Inflammatory macrophage (primary cell): ENCODE measurements around the gene IMMT.
A peak's percentile ranks its signal among the peaks of the same experiment; 100 is the strongest.
"Not testable (repeated sequence)": the region's sequence is repeated elsewhere in the genome, so short reads cannot be mapped to it uniquely, and the experiment has no call there.

Experiments used
- DNase-seq, 2 donors: peaks; one replicate each; pipeline ENCODE4 v3.0.0-alpha.2; 2020 to 2022
- total RNA-seq, 18 experiments: gene quantifications; one replicate each; lab custom pipeline; 2026; ENCODE audit warnings: mixed read lengths in 6 of 18, inconsistent platforms in 2 of 18; lab: John Stamatoyannopoulos, UW

IMMT gene
- 74.0 to 178 (median 151) reads per million in 18 experiments for total RNA-seq

DNA sequence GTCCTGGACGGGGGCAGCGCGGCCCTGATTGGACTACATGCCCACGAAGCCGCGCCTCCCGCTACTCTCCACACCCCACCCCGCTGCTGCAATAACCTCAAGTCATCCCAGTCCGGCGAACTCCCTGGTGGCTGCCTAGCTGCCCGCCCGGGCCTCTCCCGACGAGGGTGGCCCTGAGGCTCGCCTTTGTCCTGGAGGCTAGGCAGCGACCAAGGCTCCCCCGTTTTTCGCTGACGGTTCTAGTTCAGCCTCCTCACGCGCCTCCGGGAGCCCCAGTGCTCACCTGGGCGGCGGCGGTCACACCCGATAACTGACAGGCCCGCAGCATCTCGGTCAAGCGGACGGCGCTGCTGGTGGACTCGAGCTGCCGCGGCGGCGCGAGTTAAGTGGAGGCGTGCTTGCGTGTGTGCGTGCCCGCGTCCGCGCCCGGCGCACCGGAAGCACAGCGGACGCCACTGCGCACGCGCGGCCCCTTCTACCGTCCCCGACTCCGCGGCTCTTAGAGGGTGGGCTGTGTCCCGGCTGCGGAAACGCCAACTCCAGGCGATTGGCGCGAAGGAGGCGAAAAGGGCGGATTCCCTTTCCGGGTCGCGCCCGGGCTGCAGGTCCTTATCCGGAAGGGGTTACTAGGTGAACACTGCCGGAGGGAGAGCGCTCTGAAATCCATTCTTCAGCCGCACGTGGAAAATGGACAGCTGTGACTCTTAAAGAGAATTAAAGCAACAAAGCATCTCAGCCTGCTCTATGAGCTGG lies at the start of gene IMMT:
TSS of gene IMMT (minus strand) at position 408 of the 753 bp plus-strand sequence. CDS start at position 328, 80 bp downstream.
- DNase-seq = peak; percentile 98

DNA sequence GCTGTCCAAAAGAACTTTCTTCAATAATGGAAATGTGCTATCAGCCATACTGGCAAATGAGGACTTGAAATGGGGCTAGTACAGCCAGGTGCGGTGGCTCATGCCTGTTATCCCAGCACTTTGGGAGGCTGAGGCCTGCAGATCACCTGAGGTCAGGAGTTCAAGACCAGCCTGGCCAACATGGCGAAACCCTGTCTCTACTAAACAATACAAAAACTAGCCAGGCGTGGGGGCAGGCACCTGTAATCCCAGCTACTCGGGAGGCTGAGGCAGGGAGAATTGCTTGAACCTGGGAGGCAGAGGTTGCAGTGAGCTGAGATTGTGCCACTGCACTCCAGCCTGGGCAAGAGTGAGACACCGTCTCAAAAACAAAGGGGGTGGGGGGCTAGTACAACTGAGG lies 49.5 kb upstream of the IMMT start:
- DNase-seq = not testable (repeated sequence)

DNA sequence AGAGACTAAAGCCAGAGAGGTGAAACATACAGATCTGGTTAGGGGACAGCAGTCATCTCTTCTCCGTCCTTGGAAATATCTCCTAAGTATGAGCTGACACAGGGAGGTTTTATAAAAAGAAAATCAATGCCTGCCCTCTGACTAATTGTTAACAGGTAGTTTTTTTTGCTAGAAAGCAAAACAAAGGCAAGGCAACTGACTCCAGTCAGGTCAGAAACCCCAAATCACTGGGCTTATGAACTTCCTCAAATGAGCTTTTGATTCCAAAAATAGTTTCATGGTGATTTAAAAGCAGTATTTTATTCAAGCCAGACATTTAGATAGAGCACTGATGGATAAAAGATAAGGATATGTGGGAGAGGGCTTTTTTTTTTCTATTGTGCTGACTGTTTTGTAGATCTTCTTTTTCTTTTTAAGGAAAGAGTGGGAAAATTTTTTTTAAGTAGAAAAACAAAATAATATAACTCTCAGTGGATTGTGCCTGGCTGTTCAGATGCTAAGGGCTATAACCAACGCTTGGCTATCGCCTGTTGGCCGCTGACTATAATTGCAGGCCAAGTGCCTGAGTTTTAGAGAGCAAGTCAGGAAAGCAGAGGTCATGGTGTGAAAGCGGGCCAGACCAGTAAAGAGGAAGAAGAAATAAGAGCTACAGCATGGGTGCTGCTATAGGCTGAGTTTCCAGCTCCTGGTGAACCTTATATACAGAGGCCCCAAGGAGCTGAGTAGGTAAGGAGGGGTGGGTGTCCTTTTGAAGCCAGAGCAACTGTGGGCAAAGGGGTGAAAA lies 48.9 kb upstream of the IMMT start:
- DNase-seq = peak; percentile 14 to 43

DNA sequence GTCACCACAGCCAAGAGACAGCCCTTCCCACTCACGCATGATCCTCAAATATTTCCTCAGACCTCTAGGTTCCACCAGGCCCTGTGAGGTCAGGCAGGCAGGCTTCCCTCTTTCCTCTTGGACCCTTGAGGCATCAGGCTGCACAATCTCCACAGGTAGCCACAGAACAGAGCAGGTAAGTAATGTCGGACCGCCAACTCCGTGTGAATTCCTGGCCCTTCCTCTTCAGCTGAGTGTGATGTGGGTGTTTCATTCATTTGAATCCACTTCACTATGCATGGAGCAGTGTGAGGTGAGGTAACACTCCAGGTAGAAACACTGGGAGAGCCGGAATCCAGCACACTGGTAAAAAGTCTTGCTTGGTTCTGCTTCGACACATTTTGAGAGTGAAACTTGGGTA lies 48.0 kb upstream of the IMMT start:
- peak in 1 of 2 donors; percentile 51 for DNase-seq

DNA sequence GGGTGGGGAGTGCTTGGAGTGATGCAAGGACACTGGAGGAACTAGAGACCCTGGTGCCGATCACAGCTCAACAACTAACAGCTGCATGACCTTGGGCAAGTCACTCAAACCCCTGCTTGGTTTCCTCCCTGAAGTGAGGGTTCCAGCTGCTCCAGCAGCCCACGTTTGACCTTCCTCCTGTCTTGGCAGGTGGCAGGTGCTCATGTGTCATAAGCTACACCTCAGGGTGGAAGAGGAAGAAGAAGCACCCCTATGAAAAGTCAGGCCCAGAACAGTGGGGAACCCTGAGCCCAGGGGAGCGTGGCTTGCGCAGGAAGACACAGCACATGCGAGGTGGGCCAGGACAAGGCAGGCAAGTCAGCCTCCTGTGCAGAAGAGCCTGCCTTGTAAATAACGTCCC lies 46.3 kb upstream of the IMMT start:
- no peak for DNase-seq

DNA sequence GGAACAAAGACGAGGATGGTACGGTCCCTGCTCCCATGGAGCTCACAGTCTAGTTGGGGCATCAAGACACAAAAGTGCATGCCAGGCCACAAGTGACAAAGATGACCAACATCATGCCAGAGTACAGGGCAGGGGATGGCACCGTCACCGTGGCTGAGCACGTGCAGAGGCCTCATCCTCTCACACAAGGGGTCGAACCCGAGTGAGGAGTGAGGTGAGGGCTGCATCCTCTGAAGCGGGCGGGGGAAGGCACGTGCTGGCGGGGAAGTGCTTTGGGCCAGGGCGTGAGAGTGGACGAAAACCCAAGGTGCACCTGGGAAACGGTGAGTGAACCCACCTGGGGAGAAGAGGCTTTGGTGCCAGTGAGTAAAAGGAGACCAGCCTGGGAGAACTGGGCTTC lies 45.0 kb upstream of the IMMT start:
- DNase-seq = no peak

DNA sequence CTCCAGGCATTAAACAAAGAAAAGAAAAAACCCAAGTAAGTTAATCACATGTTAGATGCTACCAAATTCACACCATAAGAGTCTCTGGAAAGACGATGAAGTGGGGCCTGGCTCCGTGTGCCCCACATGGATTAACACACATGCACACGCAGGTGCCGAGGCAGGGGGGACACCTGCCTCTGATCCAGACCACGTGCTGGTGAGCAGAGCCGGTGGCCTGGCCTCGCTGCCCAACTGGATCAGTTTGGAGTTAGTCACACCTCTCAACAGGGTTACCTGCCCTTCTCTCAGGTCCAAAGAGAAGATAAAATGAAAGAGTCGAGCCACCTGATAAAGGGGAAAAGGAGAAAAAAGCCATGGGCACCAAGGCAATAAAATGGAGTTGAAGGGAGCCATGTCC lies 44.5 kb upstream of the IMMT start:
- DNase-seq = no peak

DNA sequence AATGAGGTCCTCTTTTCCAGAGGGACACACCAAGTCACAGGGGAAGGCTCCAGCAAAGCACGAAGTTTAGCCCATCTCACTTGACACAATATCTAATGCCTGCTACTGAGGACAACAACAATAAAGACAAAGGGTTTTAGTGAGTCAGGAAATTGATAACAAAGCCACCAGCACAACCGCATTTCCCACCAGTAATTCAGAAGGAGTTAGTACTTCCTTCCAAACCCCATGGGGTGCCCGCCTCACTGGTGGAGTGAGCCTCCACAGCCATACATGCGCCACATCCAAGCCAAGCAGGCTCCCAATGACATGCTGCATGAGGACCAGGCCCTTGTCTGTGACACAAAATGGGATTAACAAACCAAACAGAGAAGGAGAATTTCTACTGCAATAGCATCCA lies 44.1 kb upstream of the IMMT start:
- no peak for DNase-seq

DNA sequence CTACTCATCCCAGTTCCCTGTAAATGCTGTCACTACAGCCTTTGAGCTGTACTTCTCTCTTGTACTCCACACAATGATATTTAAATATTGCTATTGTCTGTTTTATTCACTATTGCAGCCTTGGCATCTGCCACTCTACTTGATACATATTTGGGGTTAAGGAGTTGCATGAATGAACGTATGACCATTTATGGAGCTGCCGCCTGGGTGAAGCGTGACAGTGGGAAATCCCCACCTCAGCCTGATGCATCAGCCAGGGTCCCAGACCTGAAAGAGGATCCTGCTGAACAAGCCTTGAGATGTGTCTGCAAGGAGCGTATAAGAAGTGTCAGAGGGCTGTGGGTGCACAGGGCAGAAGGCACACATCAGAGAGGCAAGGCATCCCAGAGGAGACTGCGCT lies 43.1 kb upstream of the IMMT start:
- DNase-seq = peak; percentile 7 to 34

DNA sequence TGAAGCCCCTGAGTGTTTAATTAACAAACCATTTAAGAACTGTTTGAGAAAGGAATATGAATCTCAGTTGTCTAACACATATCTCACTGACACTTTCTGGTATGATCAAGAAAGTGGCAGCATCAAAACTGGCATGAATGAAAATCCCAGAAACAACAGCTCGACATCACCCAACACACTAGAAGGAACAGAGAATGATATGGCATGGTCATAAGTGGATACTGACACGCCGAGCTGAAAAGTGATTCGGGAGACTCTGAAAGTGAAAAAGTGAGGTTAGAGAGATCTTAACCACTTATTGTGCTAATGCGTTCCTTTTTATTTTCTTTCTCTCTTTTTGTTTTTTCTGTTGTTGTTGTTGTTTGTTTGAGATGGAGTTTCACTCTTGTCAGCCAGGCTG lies 41.9 kb upstream of the IMMT start:
- DNase-seq = no peak

DNA sequence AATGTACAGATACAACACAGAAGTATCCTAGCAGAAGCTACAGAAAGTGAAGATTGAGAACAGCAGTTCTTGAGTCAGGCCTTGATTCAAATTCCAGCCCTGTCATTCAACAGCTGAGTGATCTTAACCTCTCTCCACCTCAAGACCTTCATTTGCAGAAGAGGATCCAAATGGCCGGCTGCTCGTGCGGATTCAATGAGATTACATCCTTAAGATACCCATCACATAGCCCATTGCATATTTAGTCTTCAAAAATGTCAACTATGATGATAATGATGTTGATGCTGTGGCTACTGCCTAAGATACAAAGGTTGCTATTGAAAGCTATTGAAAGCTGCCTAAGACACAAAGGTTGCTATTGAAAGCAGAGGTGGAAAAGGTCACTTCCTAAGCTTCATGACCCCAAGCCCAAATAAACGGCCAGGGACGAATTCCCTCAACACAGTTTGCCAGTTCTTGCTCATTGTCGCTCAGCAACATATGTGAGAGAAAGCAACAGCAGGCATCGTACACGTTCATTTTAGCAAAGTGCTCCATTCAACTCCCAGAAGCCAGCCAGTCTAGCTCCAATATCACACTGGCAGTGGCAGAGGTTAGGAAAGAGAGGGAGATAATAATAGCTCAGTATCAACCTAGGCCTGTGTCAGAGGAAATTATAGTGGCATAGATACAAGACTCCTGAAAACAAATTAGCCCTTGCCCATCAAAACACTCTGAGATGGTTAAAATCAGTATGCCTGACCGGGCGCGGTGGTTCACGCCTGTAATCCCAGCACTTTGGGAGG lies 40.1 kb upstream of the IMMT start:
- DNase-seq = no peak

DNA sequence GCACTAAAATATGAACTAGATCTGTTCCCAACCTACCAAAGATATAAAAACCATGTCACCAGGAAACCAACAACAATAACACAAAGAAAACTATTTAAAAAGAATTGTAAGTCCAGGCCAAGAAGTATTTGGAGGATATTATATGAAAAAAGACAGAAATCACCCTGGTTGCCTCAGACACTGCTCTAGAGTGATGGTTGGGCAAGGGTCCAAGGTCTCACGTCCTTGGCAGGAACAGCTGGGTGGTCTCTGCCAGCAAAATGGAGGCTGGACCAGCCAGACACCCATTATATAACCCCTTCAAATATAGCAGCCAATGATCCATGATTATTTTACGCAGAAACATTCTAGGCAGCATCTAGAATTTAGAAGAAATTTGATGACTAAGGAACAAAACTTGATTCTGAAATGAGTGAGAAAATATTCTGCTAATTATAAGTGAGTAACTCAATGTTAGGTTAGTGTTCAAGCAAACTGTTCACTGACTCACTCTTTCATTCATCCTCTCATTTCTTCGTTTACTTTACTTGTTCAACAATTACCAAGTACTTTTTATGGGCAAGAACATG lies 39.4 kb upstream of the IMMT start:
- no peak for DNase-seq

DNA sequence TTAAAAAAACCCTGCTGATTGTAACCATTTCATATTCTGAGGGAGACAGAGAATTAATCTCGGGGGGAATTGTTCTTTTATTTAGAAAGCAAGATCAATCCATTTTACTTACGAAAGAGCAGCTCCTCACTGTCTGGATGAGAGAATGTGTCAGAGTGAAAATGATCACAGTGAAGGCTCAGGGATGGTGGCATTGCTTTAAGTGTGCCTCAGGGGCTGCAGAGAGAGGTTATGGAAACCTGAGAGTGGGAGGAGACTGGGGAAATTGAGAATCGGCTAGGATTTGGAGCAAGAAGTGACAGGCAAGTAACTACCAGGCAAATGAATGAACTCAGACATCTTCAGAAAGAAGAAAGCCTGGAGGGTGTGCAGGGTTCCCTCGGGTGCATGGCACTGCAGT lies 38.2 kb upstream of the IMMT start:
- no peak for DNase-seq

DNA sequence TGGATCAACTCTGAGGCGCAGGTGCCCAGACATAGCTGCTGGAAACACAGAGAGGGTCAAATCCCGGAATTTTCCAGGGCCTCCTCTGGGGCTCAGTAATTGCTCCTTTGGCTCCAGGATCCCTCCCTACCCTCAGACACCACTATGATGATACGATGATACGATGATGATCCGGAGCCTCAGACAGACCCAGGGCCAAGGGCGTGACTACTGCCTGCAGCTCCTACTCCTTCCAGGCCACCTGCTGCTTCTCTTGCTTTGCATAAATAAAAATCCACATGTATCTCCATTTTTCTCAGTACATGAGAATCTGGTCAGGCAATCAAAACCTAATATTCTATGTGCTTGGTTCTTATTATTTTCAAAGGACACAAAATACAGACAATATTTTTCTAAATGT lies 37.6 kb upstream of the IMMT start:
- DNase-seq = no peak

DNA sequence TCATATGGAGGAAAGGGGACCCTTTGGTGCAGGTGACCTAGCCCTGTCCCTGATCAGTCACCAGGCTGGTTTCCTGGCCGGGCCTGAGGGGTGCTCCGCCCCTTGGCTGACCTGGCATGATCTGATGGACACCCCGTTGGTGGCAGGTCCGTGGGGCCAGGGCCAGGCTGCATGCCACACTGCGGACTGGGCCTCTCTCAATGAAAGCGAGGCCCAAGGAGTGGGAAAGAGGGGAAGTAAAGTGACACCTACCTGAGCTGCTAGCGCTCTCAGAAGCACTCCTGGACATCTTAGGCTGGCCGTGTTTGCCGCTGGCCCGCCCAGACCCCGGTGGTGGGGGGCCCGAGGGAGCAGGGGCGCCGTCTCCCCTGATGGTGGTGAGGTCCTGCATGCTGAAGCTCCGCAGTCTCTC lies 37.1 kb upstream of the IMMT start:
- no peak for DNase-seq

DNA sequence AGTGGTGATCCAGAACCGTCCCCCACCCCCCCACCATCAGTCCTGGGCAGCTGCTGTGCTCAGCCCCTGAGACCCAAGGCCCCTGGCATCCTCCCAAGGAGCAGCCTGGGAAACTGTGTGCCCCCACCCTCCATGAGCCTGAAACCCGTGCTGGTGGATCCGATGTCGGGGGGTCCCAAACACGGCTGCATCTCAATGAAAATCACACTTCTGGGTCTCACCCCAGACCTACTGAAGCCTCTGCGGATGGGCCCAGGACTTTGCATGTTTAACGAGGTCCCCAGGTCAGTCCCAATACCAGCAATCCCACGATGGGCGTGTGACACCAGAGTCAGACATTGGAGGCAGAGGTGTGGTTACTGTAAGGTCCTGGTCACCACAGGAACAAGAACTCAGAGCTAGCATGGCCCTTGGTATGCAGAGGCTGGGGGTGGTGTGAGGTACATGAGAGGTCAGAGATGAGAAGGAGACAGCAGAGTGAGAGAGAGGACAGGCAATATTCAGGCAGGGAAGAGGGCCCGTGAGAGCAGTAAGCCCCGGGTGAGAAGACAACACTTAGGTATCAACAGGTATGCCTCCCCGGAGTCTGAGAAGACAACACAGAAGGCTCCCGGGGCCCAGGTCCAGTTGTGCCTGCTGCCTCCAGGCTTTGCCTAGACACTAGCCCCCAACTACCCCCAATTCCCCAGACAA lies 36.6 kb upstream of the IMMT start:
- DNase-seq = no peak

DNA sequence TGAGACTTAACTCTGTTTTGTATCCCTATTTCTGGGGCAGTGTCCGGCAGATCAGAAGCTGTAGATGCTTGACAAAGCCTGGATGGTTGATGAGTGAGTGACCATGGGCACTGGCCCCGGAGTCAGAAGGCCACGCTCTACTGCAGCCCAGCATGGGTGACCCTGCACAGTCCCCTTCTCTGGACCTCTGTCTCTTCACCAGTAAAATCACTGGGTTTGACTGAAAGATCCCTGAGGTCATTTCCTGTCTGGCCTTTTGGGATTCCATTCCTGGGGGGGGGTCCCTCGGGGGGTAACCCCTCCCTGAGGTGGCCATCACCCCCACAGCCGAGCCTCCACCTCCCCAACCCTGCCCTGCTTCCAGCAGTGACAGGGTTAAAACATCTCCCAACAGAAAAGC lies 35.7 kb upstream of the IMMT start:
- no peak for DNase-seq

DNA sequence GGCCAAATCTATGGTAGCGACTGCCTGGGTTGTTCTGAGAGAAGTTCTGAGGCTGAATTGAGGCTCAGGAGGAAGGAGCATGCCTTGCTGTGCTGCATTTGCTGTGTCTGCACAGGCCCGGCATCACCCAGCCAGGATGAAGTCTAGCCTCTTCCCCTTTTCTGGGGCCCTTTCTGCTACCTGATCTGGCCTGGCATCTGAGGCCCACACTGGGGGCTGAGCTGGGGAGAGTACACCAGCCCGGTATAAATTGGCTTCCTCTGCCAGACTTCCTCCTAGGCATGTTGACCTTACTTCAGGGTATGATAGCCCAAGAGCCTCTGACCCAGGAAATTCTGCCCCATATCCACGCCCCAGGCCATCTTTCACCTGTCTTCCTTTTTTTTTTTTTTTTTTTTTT lies 34.0 kb upstream of the IMMT start:
- DNase-seq = no peak

DNA sequence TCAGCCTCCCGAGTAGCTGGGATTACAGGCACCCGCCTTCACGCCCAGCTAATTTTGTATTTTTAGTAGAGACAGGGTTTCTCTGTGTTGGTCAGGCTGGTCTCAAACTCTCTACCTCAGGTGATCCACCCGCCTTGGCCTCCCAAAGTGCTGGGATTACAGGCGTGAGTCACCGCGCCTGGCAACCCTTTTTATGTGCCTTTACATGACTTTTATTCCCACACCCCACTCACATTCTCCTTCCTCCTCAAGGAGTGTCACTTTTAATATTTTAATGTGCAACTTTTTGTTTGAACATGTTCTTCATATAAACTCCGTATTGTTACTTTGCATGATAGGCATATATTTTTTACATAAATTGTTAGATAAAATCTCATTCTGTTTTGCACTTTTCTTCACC lies 33.3 kb upstream of the IMMT start:
- DNase-seq = not testable (repeated sequence)

DNA sequence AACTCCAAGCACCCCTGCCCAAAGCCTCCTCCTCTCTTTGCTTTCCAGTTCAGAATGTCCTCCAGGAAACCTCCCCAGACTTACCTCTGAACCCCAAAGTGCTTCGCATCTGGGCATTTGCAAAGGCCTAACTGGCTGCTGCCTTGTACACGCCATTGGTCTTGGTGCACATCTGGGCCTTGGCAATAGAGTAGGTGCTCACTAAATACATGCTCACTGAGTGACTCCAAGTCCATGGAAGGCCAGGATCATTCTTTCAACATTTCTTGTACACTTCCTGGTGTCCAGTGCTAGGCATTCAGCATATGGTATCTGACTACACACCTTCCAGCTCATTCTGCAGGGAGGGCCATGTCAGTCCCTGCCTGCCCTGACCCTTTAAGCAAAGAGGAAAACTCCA lies 32.4 kb upstream of the IMMT start:
- DNase-seq = no peak

DNA sequence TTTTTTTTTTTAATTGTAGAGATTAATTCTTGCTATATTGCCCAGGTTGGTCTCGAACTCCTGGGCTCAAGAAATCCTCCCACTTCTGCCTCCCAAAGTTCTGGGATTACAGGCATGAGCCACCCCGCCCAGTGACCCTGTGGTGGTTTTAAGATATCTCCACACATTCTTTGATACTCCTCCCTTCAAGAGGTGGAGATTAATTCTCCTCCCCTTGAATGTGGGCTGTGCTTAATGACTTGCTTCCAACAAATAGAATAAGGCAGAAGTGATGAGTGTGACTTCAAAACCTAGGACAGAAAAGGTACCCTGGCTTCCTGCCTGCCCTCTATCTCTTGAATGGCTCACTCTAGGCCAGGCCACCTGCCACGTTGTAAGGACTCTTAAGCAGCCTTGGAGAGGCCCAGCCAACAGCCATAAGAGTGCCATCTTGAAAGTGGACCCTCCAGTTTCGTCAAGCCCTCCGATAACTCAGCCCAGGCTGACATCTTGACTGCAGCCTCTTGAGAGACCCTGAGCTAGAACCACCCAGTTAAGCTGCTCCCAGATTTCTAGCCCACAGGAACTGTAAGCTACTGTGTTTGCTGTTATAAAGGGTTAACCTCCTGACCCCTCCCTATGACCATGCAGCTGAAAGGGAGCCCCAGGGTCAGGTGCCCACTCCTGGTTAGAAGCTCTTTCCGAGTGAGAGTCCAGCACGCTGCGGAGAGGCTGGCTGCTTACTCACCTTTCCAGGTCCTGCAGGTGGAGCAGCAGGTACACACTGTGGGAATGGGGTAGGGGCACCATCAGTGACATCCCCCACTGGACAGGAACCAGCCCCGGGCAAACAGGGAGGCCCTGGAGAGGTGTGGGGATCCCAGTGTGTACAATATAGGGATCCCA lies 31.6 kb upstream of the IMMT start:
- DNase-seq = no peak
